GM21717 (cell line): ENCODE data around the gene ZNF600.
"Not testable (repeated sequence)": the region's sequence is repeated elsewhere in the genome, so short reads cannot be mapped to it uniquely, and the experiment has no call there.

ENCODE experiments used
- ATAC-seq: cut with Tn5 transposase; IDR thresholded peaks from one replicate; pipeline ENCODE4 v1.9.1; 2021; ENCODE audit warnings: mild to moderate bottlenecking, moderate library complexity; ENCODE audit not compliant: unreplicated experiment

ZNF600 gene

GRCh38 chr19:52786464-52787354 is at the start of gene ZNF600:
Gene ZNF600, minus strand, starts transcription at chr19:52786791. Its CDS starts 7,903 bp downstream, at chr19:52778888.
- peak; percentile 92 for ATAC-seq

- not testable (repeated sequence) for ATAC-seq
Observed at GRCh38 chr19:52834289-52834688, 47.7 kb upstream of the ZNF600 start.

- not testable (repeated sequence) for ATAC-seq
Observed at GRCh38 chr19:52833541-52833940, 47.0 kb upstream of the ZNF600 start.

GRCh38 chr19:52829866-52830265 is 43.3 kb upstream of the ZNF600 start:
- ATAC-seq = not testable (repeated sequence)

GRCh38 chr19:52825765-52826164 is 39.2 kb upstream of the ZNF600 start:
- no peak for ATAC-seq

GRCh38 chr19:52823676-52824075 is 37.1 kb upstream of the ZNF600 start:
- no peak for ATAC-seq

GRCh38 chr19:52821204-52821960 is 34.8 kb upstream of the ZNF600 start, which contains the start of gene ZNF28:
Gene ZNF28, minus strand, starts transcription at chr19:52821633. Its CDS starts 3,675 bp downstream, at chr19:52817958.
- ATAC-seq = peak; percentile 87

GRCh38 chr19:52820472-52821203 is 34.0 kb upstream of the ZNF600 start:
- not testable (repeated sequence) for ATAC-seq

GRCh38 chr19:52809801-52810200 is 23.2 kb upstream of the ZNF600 start:
- no peak for ATAC-seq

GRCh38 chr19:52799950-52800640 is 13.5 kb upstream of the ZNF600 start:
- ATAC-seq = not testable (repeated sequence)

GRCh38 chr19:52789440-52789839 is 2.8 kb upstream of the ZNF600 start:
- no peak for ATAC-seq

- no peak for ATAC-seq
Observed at GRCh38 chr19:52786078-52786463, 520 bp downstream of the ZNF600 start.

- ATAC-seq = no peak
Observed at GRCh38 chr19:52785506-52785905, 1.1 kb downstream of the ZNF600 start.

GRCh38 chr19:52782864-52783263 is 3.7 kb downstream of the ZNF600 start:
- not testable (repeated sequence) for ATAC-seq

- ATAC-seq = no peak
Observed at GRCh38 chr19:52778811-52779210, 7.8 kb downstream of the ZNF600 start.

- not testable (repeated sequence) for ATAC-seq
Observed at GRCh38 chr19:52756447-52756846, 30.1 kb downstream of the ZNF600 start.

- ATAC-seq = no peak
Observed at GRCh38 chr19:52749780-52750179, 36.8 kb downstream of the ZNF600 start.

GRCh38 chr19:52748336-52748950 is 38.1 kb downstream of the ZNF600 start:
- ATAC-seq = no peak

- not testable (repeated sequence) for ATAC-seq
Observed at GRCh38 chr19:52745919-52746318, 40.7 kb downstream of the ZNF600 start.

GRCh38 chr19:52743091-52743490 is 43.5 kb downstream of the ZNF600 start:
- no peak for ATAC-seq
